ENCODE measurements around the gene SEPTIN6. TPM values are rescaled to one million over a fixed set of nuclear protein-coding genes. Genes with fewer than 3 reads are reported as not detected.

SEPTIN6 gene
- total RNA-seq: 1 to 10 TPM; 4.9 to 6.7 TPM

DNA sequence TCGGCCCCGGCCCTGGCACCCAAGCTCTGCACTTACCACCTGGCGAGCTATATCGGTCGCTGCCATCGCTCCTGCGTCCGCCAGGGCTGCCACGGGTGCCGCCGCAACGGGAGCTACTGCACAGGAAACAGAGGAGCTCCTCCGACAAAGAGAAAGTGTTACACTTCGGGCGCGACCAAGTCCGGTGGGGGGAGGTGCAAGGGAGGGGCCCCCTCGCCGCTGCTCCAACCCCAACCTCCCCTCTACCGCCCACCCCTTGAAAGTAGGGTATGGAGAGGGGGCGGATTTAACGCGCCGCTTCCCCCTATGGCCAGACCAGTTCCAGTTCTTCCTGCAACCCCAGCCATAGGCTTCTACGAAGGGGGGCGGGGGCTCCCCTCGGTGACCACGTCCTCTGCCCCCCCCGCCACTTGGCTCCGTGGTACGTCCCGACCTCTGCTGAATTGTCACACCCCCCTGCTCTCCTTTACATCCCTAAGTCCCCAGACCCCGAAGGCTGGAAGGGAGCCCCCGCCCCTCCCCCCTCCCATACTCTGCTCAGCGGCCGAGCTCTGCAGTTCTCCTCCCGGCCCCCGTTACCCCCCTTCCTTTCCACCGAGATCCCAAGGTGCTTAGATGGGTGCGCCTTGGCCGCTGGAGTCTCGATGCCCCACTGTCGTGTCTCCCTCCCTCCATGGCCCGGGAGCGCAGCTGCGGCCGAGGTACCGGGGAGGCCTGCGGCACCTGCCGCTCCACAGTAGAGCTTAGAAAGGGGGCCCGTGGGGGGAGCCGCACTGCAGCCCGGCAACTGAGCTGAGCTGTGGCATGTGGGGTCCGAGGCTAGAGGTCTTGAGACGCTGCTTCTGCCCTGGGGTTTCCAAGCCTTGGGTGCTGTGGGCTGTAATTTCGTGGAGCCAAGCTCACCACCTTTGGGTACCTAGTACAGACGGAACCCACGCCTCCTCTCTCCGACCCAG lies at the start of gene SEPTIN6:
SEPTIN6 (minus strand) TSS at position 129 of the 956 bp plus-strand sequence; CDS start at position 66, 63 bp downstream.
- Histone ChIP-seq H3K4me1 (peaks cover 6% of the 10 kb centered on the region), H3K36me3 (replicated peaks in 1 of 2; ENCODE audit: insufficient read depth in 1 of 2, low read depth in 2 of 2) (no peaks in the 10 kb centered on the region), H3K9me3 (no peaks in the 10 kb centered on the region), H3K27ac (peak within 1 kb of the TSS in 3 of 4 donors; percentile 47 to 73 (median 63)), H3K27me3 (no peaks in the 10 kb centered on the region), H3K4me3 (peak within 1 kb of the TSS; percentile 16 to 36)
- DNase-seq (peak; percentile 39 to 66 (median 58)), ATAC-seq (peak; percentile 72)
- intact Hi-C loops (cut with DNase I): no loop called here
- 12 to 29% methylated on average over 10 to 29 of the region's 59 CpGs for WGBS, 2 donors
- TF ChIP-seq, protein P1, sequence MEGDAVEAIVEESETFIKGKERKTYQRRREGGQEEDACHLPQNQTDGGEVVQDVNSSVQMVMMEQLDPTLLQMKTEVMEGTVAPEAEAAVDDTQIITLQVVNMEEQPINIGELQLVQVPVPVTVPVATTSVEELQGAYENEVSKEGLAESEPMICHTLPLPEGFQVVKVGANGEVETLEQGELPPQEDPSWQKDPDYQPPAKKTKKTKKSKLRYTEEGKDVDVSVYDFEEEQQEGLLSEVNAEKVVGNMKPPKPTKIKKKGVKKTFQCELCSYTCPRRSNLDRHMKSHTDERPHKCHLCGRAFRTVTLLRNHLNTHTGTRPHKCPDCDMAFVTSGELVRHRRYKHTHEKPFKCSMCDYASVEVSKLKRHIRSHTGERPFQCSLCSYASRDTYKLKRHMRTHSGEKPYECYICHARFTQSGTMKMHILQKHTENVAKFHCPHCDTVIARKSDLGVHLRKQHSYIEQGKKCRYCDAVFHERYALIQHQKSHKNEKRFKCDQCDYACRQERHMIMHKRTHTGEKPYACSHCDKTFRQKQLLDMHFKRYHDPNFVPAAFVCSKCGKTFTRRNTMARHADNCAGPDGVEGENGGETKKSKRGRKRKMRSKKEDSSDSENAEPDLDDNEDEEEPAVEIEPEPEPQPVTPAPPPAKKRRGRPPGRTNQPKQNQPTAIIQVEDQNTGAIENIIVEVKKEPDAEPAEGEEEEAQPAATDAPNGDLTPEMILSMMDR (IDR thresholded peaks at IDR 0.05): peak in 3 of 7 experiments; percentile 13 to 16 (median 15)
- peak; percentile 25 to 70 (median 64) for TF ChIP-seq POLR2A (IDR thresholded peaks at IDR 0.05)

DNA sequence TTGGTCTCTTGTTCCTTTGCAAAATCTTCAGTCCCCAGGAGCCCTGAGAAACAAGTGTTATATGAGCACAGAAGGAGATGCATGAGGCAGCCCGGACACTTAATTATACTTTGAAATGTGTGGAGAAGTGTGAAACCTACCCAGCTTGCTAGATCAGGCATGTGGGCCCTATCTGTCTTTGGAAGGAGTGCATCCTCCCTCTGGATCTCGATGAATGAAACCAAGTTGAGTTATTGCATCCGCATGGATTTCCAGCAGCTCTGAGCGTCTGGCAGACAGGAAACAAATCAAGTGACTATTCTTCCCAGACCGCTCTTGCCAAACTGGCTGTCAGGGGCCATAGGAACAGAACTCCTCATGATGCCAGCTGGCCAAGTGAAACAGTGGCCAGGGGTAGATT lies 45.8 kb upstream of the SEPTIN6 start:
- H3K27ac ChIP-seq: no peak overlapping the region
- no peak for TF ChIP-seq POLR2A (IDR thresholded peaks at IDR 0.05)
- TF ChIP-seq, protein P1 (IDR thresholded peaks at IDR 0.05): no peak
- H3K9me3 ChIP-seq: no peaks in the 10 kb centered on the region
- no peak overlapping the region for H3K4me3 ChIP-seq
- no peaks in the 10 kb centered on the region for H3K27me3 ChIP-seq
- ATAC-seq (no peak), DNase-seq (no peak)
- no peaks in the 10 kb centered on the region for H3K4me1 ChIP-seq
- H3K36me3 ChIP-seq (replicated peaks in 1 of 2; ENCODE audit: insufficient read depth in 1 of 2, low read depth in 2 of 2): no peaks in the 10 kb centered on the region
- WGBS, 2 donors: 64% methylated on average over 5 of the region's 5 CpGs; no CpG with 5 or more reads in 1 of the 2 donors
- intact Hi-C loops (cut with DNase I): loop anchor here (10.0 kb wide), 1 partner anchor 124 kb away; no protein-coding TSS in a partner anchor

DNA sequence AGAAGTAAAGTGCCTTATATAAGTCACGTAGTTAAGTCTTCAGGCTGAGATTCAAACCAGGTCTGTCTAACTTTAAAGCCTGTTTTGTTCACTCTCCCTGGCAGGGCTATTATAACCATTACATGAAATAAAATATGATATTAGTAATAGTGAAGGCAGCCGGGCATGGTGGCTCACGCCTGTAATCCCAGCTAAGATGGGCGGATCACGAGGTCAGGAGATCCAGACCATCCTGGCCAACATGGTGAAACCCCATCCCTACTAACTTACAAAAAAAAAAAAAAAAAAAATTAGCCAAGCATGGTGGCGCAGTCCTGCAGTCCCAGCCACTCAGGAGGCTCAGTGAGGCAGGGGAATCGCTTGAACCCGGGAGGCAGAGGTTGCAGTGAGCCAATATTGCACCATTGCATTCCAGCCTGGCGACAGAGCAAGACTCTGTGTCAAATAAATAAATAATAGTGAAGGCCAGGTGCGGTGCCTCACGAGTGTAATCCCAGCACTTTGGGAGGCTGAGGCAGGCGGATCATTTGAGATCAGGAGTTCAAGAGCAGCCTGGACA lies 43.3 kb upstream of the SEPTIN6 start:
- Histone ChIP-seq H3K4me3 (no peak overlapping the region), H3K36me3 (replicated peaks in 1 of 2; ENCODE audit: insufficient read depth in 1 of 2, low read depth in 2 of 2) (no peaks in the 10 kb centered on the region), H3K9me3 (no peaks in the 10 kb centered on the region), H3K27ac (no peak overlapping the region), H3K27me3 (no peaks in the 10 kb centered on the region), H3K4me1 (no peaks in the 10 kb centered on the region)
- TF ChIP-seq, protein P1 (IDR thresholded peaks at IDR 0.05): no peak
- TF ChIP-seq POLR2A (IDR thresholded peaks at IDR 0.05): no peak
- ATAC-seq (no peak), DNase-seq (no peak)
- intact Hi-C loops (cut with DNase I): loop anchor here (10.0 kb wide), 1 partner anchor 121 kb away; no protein-coding TSS in a partner anchor
- WGBS, 2 donors: 64 to 68% methylated on average over 11 of the region's 12 CpGs

DNA sequence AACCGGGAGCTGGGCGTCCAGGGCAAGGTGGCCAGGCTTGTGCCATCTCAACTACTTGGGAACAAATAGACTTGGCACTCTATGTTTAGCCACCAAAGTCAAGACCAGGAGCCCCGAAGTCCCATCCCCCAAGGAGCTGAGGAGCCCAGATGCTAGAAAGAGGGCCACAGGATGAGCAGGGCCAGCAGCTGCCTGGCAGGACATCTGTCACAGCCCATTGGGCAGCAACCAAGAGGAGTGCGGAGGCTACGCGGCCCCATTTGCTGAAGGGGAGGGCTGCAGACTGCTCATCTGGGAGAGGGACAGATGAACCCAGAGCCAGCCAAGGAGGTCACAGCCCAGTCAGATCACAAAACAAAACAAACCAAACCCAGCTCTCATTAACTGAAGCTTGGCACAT lies 42.5 kb upstream of the SEPTIN6 start:
- 87 to 94% methylated on average over 3 to 6 of the region's 6 CpGs for WGBS, 2 donors
- Histone ChIP-seq H3K36me3 (replicated peaks in 1 of 2; ENCODE audit: insufficient read depth in 1 of 2, low read depth in 2 of 2) (no peaks in the 10 kb centered on the region), H3K4me1 (no peaks in the 10 kb centered on the region), H3K27ac (no peak overlapping the region), H3K27me3 (no peaks in the 10 kb centered on the region), H3K4me3 (no peak overlapping the region), H3K9me3 (no peaks in the 10 kb centered on the region)
- TF ChIP-seq POLR2A (IDR thresholded peaks at IDR 0.05): no peak
- TF ChIP-seq, protein P1 (IDR thresholded peaks at IDR 0.05): no peak
- no peak for DNase-seq
- ATAC-seq: no peak
- intact Hi-C loops (cut with DNase I): loop anchor here (10.0 kb wide), 1 partner anchor 121 kb away; no protein-coding TSS in a partner anchor
